DND-41 (cell line): ENCODE measurements around the gene CEP192.
A peak's percentile ranks its signal among the peaks of the same experiment; 100 is the strongest.

Experiments
- EZH2 ChIP-seq: IDR thresholded peaks from 3 replicates; pipeline ENCODE4 v1.6.1; 2012; ENCODE audit warnings: borderline replicate concordance, low read depth, mild to moderate bottlenecking, moderate library complexity, low read length, inconsistent platforms; ENCODE audit not compliant: severe bottlenecking
- TF ChIP-seq, protein P1 (sequence below): IDR thresholded peaks from 2 replicates; pipeline ENCODE4 v1.5.1; 2012; ENCODE audit warnings: borderline replicate concordance, low read length, moderate library complexity, mild to moderate bottlenecking; ENCODE audit not compliant: poor library complexity, severe bottlenecking; ENCODE audit errors: extremely low read depth

- TF ChIP-seq, protein P1, sequence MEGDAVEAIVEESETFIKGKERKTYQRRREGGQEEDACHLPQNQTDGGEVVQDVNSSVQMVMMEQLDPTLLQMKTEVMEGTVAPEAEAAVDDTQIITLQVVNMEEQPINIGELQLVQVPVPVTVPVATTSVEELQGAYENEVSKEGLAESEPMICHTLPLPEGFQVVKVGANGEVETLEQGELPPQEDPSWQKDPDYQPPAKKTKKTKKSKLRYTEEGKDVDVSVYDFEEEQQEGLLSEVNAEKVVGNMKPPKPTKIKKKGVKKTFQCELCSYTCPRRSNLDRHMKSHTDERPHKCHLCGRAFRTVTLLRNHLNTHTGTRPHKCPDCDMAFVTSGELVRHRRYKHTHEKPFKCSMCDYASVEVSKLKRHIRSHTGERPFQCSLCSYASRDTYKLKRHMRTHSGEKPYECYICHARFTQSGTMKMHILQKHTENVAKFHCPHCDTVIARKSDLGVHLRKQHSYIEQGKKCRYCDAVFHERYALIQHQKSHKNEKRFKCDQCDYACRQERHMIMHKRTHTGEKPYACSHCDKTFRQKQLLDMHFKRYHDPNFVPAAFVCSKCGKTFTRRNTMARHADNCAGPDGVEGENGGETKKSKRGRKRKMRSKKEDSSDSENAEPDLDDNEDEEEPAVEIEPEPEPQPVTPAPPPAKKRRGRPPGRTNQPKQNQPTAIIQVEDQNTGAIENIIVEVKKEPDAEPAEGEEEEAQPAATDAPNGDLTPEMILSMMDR, result peak; percentile 44
- no peak for TF ChIP-seq EZH2
Measured at GRCh38 chr18:13112982-13113381, 121.8 kb downstream of the CEP192 start.
